ENCODE data around the gene BMAL2.

The BMAL2 gene

DNA sequence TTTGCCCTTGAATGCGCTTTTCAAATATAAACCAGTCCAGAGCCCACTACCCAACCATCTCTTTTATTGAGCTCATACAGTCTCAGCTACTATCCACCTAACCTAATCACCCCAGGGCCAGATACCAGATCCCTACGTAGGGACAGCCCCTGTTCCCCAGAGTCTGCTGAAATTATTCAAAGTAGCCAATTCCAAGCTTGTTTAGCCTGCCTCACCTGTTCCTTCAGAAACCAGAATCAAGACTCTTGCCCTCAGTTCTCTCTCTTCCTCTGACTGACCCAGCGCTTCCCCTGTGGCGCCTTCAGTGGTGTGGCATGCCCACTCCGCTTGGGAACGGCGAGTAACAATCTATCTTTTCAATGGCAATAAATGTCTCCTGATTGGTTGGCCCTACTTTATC lies 18.8 kb downstream of the BMAL2 start:
- no peak for DNase-seq (ENCODE audit: low read depth in 4 of 4, low spot score in 1 of 4)

DNA sequence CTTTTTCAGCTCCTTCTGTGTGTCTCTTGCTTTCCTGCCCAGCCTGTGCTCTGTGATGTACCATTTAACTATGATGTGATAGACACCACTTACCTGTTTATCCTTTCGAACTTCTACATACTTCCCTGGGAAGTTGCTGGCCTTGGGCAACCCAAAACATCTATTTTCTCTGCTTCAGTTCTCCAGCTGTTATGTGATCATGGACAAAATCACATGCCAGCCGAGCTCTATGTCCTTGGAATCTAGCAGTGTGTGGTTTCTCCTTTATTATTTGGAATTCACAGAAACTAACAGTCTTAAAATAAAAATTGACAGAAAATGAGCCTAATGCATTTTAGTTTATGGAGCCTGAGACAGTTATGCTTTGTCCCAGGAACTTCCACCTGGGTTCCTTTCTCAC lies 22.9 kb downstream of the BMAL2 start:
- DNase-seq (ENCODE audit: low read depth in 4 of 4, low spot score in 1 of 4) = no peak

DNA sequence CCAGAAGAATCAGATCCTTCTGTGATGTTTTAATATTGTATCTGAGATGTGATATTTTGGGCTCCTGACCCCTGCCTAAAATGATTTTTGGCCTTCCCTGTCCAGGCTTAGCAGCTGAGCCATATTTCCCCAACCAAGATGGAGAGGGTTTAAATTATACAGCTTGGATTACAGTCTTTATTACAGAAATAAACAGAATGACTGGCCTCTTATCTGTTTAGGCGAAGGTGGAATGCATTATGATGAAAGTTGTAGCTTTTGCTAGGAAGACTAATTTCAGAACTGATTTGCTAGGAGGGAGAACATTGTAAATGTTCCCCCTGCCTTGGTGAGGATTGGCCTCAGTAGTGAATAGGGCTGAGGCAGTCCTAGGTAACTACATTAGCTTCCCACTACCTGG lies 23.3 kb downstream of the BMAL2 start:
- no peak for DNase-seq (ENCODE audit: low read depth in 4 of 4, low spot score in 1 of 4)

DNA sequence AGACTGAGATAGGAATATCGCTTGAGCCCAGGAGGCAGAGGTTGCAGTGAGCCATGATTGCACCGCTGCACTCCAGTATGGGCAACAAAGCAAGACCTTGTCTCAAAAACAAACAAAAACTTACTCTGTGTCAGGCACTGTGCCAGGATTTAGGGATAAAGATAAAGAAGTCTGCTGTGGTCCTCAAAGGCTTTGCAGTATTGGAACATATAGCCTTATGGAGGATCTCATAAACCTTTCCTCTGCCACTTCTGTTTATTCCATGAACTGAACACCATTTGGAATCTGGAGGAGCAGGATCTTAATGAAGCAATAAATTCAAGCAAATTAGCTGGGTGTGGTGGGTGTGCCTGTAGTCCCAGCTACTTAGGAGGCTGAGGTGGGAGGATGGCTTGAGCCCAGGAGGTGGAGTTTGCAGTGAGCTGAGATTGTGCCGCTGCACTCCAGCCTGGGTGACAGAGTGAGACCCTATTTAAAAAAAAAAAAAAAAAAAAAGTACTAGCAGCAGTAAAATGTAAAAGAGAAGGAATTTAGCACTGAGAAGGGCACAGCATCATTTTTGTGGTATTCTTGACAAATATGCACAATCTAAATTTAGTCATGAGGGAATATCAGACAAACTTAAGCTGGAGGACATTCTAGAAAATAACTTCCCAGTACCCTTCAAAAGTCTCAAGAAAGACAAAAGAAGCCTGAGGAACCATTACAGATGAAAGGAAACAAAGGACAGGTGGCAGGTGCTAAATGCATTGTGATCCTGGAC lies 27.1 kb downstream of the BMAL2 start:
- DNase-seq (ENCODE audit: low read depth in 4 of 4, low spot score in 1 of 4) = no peak

DNA sequence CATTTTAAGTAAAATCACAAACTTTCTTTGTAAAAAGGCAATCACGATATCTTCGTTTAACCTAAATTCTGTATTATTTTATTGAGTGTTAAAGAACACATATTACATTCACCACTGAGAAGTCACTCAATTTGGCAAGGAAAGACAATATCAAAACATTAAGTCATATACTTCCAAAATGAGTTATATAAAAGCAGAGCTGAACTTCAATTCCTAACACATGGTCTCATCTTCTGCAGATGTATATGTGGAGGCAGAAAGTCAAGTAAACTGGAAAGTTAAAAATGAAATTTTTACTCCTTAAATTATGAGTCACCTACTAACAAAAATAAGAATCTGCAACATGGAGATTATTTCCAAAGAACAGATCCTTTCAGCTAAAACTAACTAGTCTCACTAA lies 28.7 kb downstream of the BMAL2 start:
- DNase-seq (ENCODE audit: low read depth in 4 of 4, low spot score in 1 of 4) = no peak

DNA sequence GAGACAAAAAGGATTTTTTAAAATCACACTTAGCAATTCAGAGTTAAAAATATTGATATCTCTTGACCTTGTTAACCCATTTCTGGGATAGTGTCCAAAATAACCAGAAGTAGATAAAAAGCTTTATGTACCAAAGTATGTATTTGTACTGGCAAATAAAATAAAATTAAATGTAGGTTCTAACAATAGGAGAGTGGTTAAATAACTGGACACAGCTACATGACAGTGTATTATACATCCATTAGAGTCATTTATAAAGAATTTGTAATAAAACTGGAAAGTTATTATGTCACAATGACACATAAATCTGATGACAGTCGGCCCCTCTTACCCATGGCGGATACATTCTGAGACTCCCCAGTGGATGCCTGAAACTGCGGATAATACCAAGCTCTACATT lies 34.0 kb downstream of the BMAL2 start:
- DNase-seq (ENCODE audit: low read depth in 4 of 4, low spot score in 1 of 4) = no peak

DNA sequence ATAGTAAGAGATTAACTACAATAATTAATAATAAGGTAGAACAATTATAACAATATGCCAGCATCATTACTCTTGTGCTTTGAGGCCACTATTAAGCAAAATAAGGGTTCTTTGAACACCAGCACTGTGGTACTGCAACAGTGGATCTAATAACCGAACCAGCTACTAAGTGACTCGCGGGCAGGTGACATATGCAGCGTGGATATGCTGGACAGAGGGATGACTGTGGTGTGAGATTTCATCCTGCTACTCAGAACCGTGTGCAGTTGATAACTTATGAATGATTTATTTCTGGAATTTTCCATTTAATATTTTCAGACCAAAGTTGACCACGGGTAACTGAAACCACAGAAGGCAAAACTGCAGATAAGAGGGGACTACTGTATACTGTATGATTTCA lies 34.4 kb downstream of the BMAL2 start:
- no peak for DNase-seq (ENCODE audit: low read depth in 4 of 4, low spot score in 1 of 4)

DNA sequence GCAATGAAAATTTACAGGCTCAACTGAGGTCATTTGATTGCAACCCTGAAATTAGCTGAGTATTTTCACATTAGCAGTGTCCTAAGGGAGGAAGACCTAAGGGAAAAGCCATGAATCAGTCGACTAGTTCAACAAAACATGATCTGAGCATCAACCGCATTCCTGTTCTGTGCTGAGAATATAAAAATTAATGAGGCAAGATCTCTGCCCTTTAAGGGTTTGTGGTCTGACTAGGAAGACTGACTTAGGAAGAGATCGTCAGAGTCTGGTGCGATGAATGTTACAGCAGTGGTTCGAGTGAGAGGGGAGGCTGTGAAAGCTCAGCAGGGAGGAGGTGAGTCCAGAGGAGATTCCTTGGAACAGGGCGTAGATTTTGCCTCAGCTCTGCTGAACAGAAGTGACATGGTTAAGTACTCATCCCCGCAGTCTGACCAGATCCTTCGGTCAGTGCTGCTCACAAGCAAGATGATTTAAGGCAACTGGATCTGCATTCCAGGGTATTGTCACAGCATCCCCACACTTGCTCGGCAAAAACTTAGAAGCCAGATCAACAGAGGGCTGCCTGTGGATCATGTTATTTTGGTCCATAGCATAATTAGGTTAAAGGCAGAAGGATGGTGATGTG lies 49.6 kb downstream of the BMAL2 start:
- DNase-seq (ENCODE audit: low read depth in 4 of 4, low spot score in 1 of 4) = no peak
